PC-3 (cell line): ENCODE results near the gene RBMX. TPM values are rescaled to one million over a fixed set of nuclear protein-coding genes. Genes with fewer than 3 reads are reported as not detected.
"Not testable (repeated sequence)": the region's sequence is repeated elsewhere in the genome, so short reads cannot be mapped to it uniquely, and the experiment has no call there.

Experiments
- ATAC-seq: fragments of 200-7000 bp; cut with Tn5 transposase; 2 replicates; pipeline ENCODE4 v1.9.1; 2020; ENCODE audit warnings: mild to moderate bottlenecking, moderate library complexity
- BruUV-seq: library from RNA; stranded (reverse); fragments of 400-500 nt; replicated peaks from 2 replicates; lab custom pipeline; 2021; lab: Mats Ljungman, UMichigan
- CTCF ChIA-PET: fragments of 300-600 bp; sonication (Branson Sonifier 250); formaldehyde crosslinking; loops from one replicate; lab custom pipeline; 2022; ENCODE audit warnings: antibody characterized with exemption; lab: Charles Lee
- POLR2A ChIA-PET: fragments of 300-600 bp; sonication (Branson Sonifier 250); formaldehyde crosslinking; loops from one replicate; lab custom pipeline; 2022; ENCODE audit warnings: antibody characterized with exemption; ENCODE audit not compliant: unreplicated experiment; lab: Charles Lee
- DNase-seq: peaks from one replicate; pipeline ENCODE4 v3.0.0-alpha.2; 2015
- H2AFZ ChIP-seq: fragments of 300-600 bp; sonication (generic); 2 replicates; pipeline ENCODE4 v1.6.0; 2016; ENCODE audit warnings: antibody characterized with exemption, low read length
- H3F3A ChIP-seq: fragments of 300-600 bp; sonication (generic); one replicate; pipeline ENCODE4 v1.6.0; 2017; ENCODE audit warnings: antibody characterized with exemption, low read length, control low read depth, mild to moderate bottlenecking; ENCODE audit not compliant: unreplicated experiment
- H3K27ac ChIP-seq: fragments of 300-600 bp; sonication (generic); 2 replicates; pipeline ENCODE4 v1.5.1; 2016; ENCODE audit warnings: mild to moderate bottlenecking, low read length
- H3K27me3 ChIP-seq: fragments of 300-600 bp; sonication (generic); 2 replicates; pipeline ENCODE4 v1.6.1; 2016; ENCODE audit warnings: low read length, mixed read lengths
- H3K36me3 ChIP-seq: fragments of 300-600 bp; sonication (generic); 2 replicates; pipeline ENCODE4 v1.6.1; 2016; ENCODE audit warnings: low read depth, mixed run types, low read length, mixed read lengths
- H3K4me1 ChIP-seq: fragments of 300-600 bp; sonication (generic); 2 replicates; pipeline ENCODE4 v1.5.1; 2016; ENCODE audit warnings: low read length; ENCODE audit not compliant: insufficient read depth
- H3K4me2 ChIP-seq: fragments of 300-600 bp; sonication (generic); 2 replicates; pipeline ENCODE4 v1.6.0; 2016; ENCODE audit warnings: low read length
- H3K4me3 ChIP-seq: fragments of 300-600 bp; sonication (generic); 2 replicates; pipeline ENCODE4 v1.5.1; 2016; ENCODE audit warnings: mild to moderate bottlenecking, low read length, mixed read lengths
- H3K79me2 ChIP-seq: fragments of 300-600 bp; sonication (generic); 2 replicates; pipeline ENCODE4 v1.6.1; 2017; ENCODE audit warnings: low read length, mixed read lengths
- H3K9ac ChIP-seq: fragments of 300-600 bp; sonication (generic); 2 replicates; pipeline ENCODE4 v1.6.0; 2016; ENCODE audit warnings: mild to moderate bottlenecking, low read length
- H3K9me2 ChIP-seq: fragments of 300-600 bp; sonication (generic); replicated peaks from 2 replicates; pipeline ENCODE4 v1.6.1; 2016; ENCODE audit warnings: mixed run types, low read length, mixed read lengths
- H3K9me3 ChIP-seq: fragments of 300-600 bp; sonication (generic); 2 replicates; pipeline ENCODE4 v1.6.1; 2016; ENCODE audit warnings: low read length, mixed read lengths
- H4K20me1 ChIP-seq: fragments of 300-600 bp; sonication (generic); 2 replicates; pipeline ENCODE4 v1.6.1; 2016; ENCODE audit warnings: low read length, mixed read lengths
- EZH2 ChIP-seq: fragments of 300-600 bp; sonication (generic); IDR thresholded peaks from one replicate; pipeline ENCODE4 v1.6.1; 2017; ENCODE audit warnings: antibody characterized with exemption, mild to moderate bottlenecking, low read length; ENCODE audit not compliant: unreplicated experiment
- EZH2phosphoT487 ChIP-seq: fragments of 300-600 bp; sonication (generic); IDR thresholded peaks from 2 replicates; pipeline ENCODE4 v1.6.1; 2018; ENCODE audit warnings: mild to moderate bottlenecking, antibody characterized with exemption, low read length, borderline replicate concordance
- intact Hi-C: fragments of 100-400 bp; cut with micrococcal nuclease; formaldehyde crosslinking; loops from 2 replicates; pipeline ENCODE4 v1.9.0; 2023
- total RNA-seq: library from RNA; depleted of rRNA; stranded (reverse); fragments of >200 nt; gene quantifications from 2 replicates; pipeline ENCODE4 v1.2.3, GENCODE V29; 2014
- TF ChIP-seq, protein P1 (sequence below): fragments of 300-600 bp; sonication (generic); conservative IDR thresholded peaks from 2 replicates; pipeline ENCODE4 v1.5.1; 2017; ENCODE audit warnings: antibody characterized with exemption, low read depth, mild to moderate bottlenecking, low read length

Gene RBMX
- total RNA-seq, 1 experiment from 2014 or later, result 288 TPM

DNA sequence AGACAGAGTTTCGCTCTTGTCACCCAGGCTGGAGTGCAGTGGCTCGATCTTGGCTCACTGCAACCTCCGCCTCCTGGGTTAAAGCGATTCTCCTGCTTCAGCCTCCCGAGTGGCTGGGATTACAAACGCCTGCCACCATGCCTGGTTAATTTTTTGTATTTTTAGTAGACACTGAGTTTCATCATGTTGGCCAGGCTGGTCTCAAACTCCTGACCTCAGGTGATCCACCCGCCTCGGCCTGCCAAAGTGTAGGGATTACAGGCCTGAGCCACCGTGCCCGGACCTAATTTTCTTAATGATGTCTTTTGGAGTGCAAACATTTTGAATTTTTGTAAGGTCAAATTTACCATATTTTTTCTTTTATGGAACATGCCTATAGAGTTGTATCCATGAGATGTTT is 19.5 kb upstream of the RBMX start:
- ATAC-seq, CTCF ChIA-PET, H4K20me1 ChIP-seq: not testable (repeated sequence)

DNA sequence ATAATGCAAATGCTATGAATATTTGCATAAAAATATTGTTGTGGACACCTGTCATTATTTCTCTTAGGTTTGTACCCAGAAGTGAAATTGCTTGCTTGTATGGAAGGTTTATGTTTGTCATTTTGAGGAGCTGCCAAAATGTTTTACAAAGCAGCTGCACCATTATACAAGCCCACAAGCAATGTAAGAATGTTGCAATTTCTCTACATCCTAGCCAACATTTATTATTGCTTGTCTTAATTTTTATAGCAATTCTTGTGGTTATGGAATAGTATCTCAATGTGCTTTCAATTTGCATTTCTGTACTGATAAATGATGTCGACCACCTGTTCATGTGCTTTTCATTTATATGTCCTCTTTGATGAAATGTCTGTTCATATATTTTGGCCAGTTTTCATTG is 18.7 kb upstream of the RBMX start:
- Histone ChIP-seq H3K4me2 (no peak overlapping the region), H2AFZ (no peak overlapping the region), H3K9ac (no peak overlapping the region), H4K20me1 (no peaks in the 10 kb centered on the region), H3K4me1 (no peaks in the 10 kb centered on the region), H3K9me3 (no peaks in the 10 kb centered on the region), H3K36me3 (no peaks in the 10 kb centered on the region), H3K27ac (no peak overlapping the region), H3K27me3 (no peaks in the 10 kb centered on the region), H3K4me3 (no peak overlapping the region), H3K9me2 (no peaks in the 10 kb centered on the region), H3F3A (no peaks in the 10 kb centered on the region), H3K79me2 (no peaks in the 10 kb centered on the region)
- TF ChIP-seq, protein P1, sequence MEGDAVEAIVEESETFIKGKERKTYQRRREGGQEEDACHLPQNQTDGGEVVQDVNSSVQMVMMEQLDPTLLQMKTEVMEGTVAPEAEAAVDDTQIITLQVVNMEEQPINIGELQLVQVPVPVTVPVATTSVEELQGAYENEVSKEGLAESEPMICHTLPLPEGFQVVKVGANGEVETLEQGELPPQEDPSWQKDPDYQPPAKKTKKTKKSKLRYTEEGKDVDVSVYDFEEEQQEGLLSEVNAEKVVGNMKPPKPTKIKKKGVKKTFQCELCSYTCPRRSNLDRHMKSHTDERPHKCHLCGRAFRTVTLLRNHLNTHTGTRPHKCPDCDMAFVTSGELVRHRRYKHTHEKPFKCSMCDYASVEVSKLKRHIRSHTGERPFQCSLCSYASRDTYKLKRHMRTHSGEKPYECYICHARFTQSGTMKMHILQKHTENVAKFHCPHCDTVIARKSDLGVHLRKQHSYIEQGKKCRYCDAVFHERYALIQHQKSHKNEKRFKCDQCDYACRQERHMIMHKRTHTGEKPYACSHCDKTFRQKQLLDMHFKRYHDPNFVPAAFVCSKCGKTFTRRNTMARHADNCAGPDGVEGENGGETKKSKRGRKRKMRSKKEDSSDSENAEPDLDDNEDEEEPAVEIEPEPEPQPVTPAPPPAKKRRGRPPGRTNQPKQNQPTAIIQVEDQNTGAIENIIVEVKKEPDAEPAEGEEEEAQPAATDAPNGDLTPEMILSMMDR, result no peak
- TF ChIP-seq EZH2phosphoT487, result no peak
- no TSS peak for BruUV-seq
- DNase-seq (no peak), ATAC-seq (no peak)
- intact Hi-C loops, result no loop called here
- CTCF ChIA-PET, result no interaction called here
- POLR2A ChIA-PET, result no interaction called here

More for the DNA sequence above, 19.5 kb upstream of the RBMX start:
- H3K4me3 ChIP-seq, H3K9ac ChIP-seq, BruUV-seq, H3K36me3 ChIP-seq, H3K9me2 ChIP-seq, POLR2A ChIA-PET, H3K27ac ChIP-seq, H3K79me2 ChIP-seq, H2AFZ ChIP-seq, H3F3A ChIP-seq, H3K4me2 ChIP-seq, H3K9me3 ChIP-seq, intact Hi-C loops, H3K4me1 ChIP-seq, H3K27me3 ChIP-seq, DNase-seq: not testable (repeated sequence)

DNA sequence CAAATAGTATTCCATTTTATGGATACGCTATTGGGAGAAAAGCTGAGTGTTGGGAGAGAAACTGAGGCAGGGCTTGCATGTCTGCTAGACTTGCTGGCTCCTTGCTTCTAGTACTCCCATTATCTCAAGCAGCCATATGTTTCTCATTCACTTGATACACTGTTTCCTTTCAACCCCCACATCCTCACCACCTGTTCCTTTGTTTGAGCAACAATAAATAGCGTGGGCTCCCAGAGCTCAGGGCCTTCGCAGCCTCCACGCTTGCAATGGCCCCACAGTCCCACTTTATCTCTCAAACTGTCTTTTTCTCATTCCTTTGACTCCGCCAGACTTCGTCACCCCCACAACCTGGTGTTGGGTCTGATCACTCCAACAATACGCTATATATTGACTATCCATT is 18.2 kb upstream of the RBMX start:
- H3K9me2 ChIP-seq, H3K9me3 ChIP-seq, H3K4me1 ChIP-seq, DNase-seq, H3K27ac ChIP-seq, H3K27me3 ChIP-seq, POLR2A ChIA-PET, H3K9ac ChIP-seq, CTCF ChIA-PET, intact Hi-C loops, H3K4me3 ChIP-seq, H3K36me3 ChIP-seq, BruUV-seq, H3K4me2 ChIP-seq, H3F3A ChIP-seq, H2AFZ ChIP-seq, H4K20me1 ChIP-seq, H3K79me2 ChIP-seq, ATAC-seq: not testable (repeated sequence)

DNA sequence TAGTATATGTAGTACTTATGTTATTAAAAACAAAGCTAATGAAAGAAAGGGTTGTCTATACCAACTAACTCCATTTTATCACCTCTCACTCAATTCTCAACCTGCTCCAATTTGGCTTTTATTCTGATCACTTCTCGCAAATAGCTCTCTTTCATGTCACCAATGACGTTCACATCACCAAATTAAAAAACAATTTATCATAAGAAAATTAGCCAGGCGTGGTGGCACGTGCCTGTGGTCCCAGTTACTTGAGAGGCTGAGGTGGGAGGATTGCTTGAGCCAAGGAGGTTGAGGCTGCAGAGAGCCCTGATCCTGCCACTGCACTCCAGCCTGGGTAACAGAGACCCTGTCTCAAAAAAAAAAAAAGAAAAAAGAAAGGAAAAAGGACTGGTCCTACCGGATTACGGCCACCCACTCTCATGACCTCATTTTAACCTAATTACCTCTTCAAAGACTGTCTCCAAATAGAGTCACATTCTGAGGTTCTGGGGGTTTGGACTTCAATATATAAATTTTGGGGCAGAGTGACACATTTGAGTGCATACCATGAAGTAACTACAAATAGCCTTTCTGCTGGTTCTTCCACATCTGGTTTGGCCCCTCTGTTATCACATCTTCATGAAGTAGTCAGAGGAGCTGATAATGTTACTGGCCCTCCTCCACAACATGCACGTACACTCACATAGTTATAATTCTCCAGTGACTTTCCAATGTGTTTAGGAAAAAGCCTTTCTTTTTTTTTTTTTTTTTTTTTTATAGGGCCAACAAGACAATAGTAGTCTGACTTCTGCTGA is 15.8 kb upstream of the RBMX start:
- no peaks in the 10 kb centered on the region for H3K9me3 ChIP-seq
- ChIA-PET POLR2A (no interaction called here), CTCF (no interaction called here)
- no peak for TF ChIP-seq EZH2
- no peaks in the 10 kb centered on the region for H3K36me3 ChIP-seq
- H3K4me1 ChIP-seq, result no peaks in the 10 kb centered on the region
- H3K79me2 ChIP-seq, result no peaks in the 10 kb centered on the region
- H3F3A ChIP-seq, result no peaks in the 10 kb centered on the region
- H3K9ac ChIP-seq, result no peak overlapping the region
- H3K4me3 ChIP-seq, result no peak overlapping the region
- no peaks in the 10 kb centered on the region for H3K9me2 ChIP-seq
- H4K20me1 ChIP-seq, result no peaks in the 10 kb centered on the region
- no peak overlapping the region for H3K27ac ChIP-seq
- intact Hi-C loops, result no loop called here
- no peaks in the 10 kb centered on the region for H3K27me3 ChIP-seq
- H3K4me2 ChIP-seq, result no peak overlapping the region
- ATAC-seq (no peak), DNase-seq (no peak)
- no TSS peak for BruUV-seq
- H2AFZ ChIP-seq, result no peak overlapping the region
